GM18870 (cell line): ENCODE measurements around the gene ADAM19.
A peak's percentile ranks its signal among the peaks of the same experiment; 100 is the strongest.

Experiments used
- ATAC-seq: cut with Tn5 transposase; IDR thresholded peaks from one replicate; pipeline ENCODE4 v1.9.1; 2021; ENCODE audit warnings: moderate library complexity; ENCODE audit not compliant: unreplicated experiment

Gene ADAM19

DNA sequence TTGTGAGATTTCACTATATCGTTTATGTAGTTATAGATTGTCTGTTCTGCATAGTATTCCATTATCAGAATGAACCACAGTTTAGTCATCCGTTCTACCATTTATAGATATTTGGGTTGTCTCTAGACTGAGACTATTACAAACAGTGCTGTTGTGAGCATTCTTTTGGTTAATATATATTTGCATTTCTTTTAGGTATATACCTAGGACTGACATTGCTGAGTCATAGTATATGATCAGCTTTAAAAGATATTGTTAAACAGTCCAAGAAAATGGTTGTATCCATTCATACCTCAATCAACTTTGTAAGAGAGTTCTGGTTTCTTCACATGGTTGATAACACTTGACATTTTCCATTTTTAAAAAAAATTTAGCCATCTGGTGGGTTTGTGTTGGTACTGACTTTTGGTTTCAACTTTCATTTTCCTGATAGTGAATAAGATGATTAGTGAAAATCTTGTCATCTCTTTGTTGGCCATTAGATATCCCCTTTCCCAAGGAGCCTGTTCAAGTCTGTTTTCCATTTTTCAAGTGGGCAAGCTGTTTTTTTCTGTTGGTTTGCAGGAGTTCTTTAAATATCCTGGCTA is 22.9 kb upstream of the ADAM19 start:
- ATAC-seq: peak; percentile 39

- ATAC-seq: no peak
Measured at GRCh38 chr5:157597277-157597676, 21.7 kb upstream of the ADAM19 start.

GRCh38 chr5:157596487-157596886 is 20.9 kb upstream of the ADAM19 start:
- ATAC-seq: peak; percentile 80

GRCh38 chr5:157594675-157595459 is 19.3 kb upstream of the ADAM19 start:
- no peak for ATAC-seq

DNA sequence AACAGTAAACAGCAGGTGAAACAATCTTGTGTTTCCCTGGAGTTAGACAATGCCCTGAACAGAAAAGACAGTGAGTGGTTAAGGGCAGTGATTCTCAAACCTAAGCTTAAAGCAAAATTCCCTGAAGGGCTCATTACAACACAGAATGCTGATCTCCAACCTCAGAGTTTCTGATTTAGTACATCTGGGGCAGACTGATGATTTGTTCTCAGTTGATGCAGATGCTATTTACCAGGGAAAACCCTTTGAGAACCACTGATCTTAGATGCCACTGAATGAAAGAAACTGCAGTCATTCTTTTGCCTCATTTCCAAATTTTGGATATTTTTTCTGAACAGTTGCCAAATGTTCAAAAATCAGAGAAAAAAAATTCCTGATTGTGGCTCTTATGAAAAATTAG is 18.7 kb upstream of the ADAM19 start:
- no peak for ATAC-seq

DNA sequence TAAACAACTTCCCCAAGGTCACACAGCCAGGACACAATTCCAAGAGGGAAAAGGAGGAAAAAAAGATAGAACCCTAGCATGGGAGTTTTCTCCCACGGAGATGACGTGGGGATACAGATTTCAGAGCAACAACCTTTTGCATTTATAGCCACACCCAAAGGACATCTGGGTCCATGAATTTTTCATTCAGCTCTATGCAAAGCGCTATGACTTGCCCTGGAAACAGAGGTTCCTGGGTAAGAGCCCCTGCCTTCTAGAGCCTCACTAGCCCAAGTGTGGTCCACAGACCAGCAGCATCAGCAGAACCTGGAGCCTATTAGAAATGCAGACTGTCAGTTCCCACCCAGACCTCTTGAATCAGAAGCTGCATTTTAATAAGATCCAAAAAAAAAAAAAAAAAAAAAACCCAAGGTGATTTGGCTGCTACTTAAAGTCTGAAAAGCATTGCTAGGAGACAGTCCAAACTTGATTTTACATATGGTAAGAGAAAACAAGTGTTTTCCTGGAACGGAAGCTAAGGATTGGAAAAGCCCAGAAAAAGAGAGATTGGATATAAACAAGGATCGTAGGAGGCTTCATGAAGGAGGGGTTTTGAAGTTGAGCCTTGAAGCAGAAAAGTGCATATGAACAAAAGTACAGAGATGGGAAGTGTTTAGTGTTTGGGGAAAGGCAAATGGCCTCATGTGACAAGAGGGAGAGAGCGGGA is 17.6 kb upstream of the ADAM19 start:
- no peak for ATAC-seq

DNA sequence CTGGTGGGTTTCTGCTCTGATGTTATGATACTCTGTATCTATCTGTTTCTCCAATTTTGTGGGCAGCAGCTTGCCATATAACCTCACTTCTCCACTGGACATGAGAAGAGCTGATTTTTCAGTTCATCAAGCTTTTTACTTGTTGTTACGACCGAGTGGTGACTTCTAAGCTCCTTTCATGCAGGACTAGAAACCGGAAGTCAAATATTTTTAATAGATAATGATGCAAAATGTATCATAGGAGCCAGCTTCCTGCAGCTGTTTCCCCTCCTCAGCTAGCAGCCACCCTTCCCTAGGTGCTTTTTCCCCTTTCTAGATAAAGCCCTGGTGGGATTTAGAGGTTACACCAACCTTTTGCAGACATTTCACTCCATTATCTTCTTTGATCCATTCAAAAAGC is 17.0 kb upstream of the ADAM19 start:
- ATAC-seq: no peak

DNA sequence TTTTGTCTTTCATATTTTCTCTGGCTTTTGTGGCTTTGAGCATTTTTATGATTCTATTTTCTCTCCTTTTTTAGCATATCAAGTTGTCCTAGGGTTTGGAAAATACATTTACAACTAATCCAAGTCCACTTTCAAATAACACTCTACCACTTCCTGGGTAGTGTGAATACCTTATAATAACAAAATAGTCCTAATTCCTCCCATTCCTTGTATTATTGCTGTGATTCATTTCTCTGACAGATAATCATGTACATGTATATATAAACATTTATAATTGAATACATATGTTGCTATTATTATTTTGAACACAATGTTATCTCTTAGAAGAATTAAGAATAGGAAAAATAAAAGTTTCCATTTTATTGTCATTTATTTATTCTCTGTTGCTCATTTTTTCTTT is 14.9 kb upstream of the ADAM19 start:
- no peak for ATAC-seq

DNA sequence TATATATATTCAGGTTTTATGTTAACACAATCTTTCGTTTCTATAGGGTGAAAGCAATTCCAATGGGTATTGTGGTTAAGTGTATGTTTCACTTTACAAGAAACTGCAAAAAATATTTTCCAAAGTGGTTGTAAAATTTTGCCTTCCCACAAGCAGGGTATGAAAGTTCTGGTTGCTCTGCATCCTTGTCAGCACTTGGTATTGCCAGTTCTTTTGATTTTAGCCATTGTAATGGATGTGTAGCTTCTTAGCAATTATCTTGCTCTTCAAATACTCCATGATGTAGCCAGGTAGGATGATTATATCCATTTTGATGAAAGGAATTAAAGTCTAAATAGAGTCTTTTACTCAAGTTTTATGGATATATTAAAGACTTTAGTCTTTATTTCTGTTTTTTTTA is 9.1 kb upstream of the ADAM19 start:
- ATAC-seq: no peak

DNA sequence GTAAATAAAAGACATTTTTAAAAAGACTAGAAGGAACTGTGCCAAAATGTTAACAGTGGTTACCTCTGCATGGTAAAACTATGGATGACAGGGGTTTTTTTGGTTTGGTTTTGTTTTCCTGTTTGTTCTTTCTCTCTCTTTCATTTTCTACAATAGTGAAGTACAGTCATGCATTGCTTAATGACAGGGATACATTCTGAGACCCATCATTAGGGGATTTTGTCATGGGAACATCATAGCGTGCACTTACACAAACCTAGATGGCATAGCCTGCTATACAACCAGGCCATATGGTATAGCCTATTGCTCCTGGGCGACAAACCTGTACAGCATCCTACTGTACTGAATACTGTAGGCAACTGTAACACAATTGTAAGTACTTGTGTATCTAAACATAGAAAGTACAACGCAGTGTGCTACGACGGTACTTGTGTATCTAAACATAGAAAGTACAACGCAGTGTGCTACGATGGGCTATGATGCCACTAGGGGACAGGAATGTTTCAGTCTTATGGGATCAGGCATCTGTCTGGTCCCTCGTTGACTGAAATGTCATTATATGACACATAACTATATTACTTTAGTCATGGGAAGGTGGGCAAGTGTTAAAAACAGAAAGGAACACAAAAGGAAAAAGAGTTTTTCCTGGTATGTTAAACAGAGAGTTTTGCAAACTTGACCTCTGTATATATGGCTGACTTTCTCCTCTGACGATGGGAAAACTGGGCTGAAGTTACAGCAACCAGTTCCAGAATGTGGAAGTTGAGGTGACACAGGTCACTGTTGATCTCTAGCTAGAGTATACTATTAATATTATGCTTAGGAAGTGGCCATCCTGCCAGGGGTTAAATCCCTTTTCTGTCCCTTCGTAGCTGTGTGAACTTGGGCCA is 7.4 kb upstream of the ADAM19 start:
- ATAC-seq: peak; percentile 72

DNA sequence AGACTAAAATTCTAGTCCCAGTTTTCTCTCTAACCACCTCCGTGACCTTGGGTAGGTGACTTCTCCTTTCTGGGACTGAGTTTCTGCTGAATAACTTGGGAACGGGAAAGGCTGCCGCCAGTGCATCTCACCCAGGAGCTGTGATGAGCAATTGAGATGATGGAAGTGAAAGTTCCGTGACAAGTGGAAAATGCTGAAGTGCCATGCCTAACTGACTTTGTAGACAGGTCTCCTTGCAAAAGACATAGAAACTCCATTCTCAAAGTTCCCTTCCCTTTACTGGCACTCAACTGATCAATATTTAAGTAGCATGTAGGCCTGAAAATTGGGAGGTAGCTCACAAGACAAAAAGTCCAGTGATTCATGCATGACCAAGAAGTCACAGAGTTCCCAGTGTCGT is 6.3 kb upstream of the ADAM19 start:
- no peak for ATAC-seq

DNA sequence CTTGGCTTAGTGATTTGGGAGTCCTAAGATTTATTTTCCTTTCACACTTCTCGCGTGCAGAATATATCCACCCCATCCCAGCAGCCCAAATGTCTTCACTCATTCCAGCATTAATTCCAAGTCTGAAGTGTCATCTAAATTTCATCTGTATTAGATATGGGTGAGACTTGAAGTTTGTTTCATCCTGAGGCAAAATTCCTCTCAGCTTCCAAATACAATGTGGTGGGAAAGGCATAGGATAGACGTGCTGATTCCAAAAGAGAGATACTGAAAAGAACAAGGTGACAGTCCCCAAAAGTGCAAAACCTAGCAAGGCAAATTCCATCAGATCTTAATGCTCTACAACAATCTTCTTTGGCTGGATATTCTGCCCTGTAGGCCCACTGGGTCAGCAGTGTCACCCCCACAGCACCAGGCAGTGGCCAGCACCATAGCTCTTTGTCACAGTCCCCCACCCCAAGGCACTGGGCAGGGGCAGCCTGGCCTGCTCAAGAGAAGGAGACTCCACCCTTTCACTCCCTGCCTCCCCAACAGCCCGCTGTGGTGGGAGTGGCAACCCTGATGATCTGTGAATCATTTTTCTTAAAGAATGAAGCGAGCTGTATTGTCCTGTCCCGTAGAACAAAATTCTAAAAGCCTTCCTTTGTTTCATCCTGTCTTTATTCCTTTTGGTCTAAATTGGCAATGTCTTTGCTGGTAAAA is 2.7 kb upstream of the ADAM19 start:
- ATAC-seq: no peak

DNA sequence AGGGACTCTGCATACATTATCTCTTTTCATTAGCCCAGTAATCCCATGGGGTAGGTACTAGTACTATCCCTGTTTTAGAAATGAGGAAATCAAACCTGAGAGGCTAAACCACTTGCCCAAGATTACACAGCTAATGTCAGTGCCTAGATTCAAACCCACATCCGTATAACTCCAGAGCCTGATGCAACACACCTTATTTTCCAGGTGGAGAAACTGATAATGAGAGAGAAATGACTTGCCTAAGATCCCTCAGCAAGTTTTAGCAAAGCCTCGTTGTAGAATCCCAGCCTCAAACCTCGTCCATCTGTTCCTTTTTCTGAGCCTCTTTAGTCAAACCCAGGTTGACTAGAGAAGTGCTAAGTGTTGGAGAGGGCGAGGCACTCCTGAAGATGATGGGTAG is 1.1 kb upstream of the ADAM19 start:
- ATAC-seq: no peak

- no peak for ATAC-seq
Measured at GRCh38 chr5:157574456-157575380, 857 bp downstream of the ADAM19 start.

DNA sequence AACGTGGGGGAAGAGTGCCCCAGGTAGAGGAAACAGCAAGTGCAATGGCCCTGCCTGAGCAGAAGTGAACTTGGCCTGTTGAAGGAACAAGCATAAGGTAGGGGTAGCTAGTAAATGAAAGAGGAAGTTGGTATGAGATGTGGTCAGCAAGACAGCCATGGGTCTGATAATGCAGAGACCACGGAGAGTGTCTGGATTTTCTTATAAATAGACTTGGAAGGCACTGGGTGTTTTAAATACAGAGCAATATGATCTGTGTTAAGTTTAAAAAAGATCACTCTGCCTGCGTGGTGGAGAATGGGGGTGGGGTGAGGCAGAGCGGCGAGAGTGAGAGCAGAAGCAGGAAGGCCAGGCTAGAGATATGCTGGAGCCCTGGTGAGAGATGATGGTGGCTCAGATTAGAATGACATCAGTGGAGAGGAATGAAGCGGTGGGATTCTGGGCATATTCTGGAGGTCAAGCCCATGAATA is 4.2 kb downstream of the ADAM19 start:
- peak; percentile 97 for ATAC-seq

GRCh38 chr5:157570531-157571200 is 4.9 kb downstream of the ADAM19 start:
- peak; percentile 2 for ATAC-seq

- no peak for ATAC-seq
Measured at GRCh38 chr5:157568720-157569119, 6.9 kb downstream of the ADAM19 start.

- ATAC-seq: no peak
Measured at GRCh38 chr5:157568222-157568621, 7.4 kb downstream of the ADAM19 start.
